Breast epithelium (tissue), 3 donors: ENCODE data around the gene METAP2.

ENCODE experiments used
- POLR2AphosphoS5 ChIP-seq, 3 donors: sonication (generic); formaldehyde crosslinking; IDR thresholded peaks; one replicate each; pipeline ENCODE4 v1.6.1; 2017; ENCODE audit warnings: antibody characterized with exemption in 3 of 3
- TF ChIP-seq, protein P1 (sequence below), 3 donors: fragments of 450-650 bp; IDR thresholded peaks; one replicate each; pipeline ENCODE4 v1.5.1; 2016 to 2017; ENCODE audit warnings: antibody characterized with exemption in 3 of 3, mild to moderate bottlenecking in 3 of 3, moderate library complexity in 3 of 3

DNA sequence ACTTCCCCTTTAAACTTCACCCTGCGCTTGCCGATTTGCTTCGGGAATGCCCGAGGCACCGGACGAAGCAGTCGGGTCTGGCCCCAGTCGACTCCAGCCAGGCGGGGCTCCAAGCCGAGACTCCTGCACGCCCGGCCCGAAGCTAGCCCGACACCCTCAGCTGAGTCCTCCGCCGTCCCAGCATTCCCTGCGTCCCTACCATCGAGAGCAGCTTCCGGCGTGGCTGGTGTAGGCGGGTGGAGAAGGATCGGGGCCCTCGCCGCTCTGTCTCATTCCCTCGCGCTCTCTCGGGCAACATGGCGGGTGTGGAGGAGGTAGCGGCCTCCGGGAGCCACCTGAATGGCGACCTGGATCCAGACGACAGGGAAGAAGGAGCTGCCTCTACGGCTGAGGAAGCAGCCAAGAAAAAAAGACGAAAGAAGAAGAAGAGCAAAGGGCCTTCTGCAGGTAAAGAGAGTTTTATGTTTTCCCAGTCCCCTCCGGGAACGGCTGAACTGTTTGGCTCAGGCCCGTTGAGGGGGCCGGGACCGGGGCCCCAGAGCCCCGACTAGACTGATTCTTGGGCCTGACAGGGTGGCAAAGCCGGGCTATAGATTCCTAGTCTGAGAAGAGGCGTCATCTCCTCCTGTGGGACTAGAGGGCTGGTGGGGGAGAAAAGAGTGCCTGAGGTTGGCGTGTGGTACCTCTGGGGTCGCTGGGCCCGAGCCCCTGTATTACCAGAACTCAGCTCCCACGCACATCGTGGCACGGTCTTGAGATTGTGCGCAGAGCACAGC, at the start of gene METAP2:
- TF ChIP-seq, protein P1, sequence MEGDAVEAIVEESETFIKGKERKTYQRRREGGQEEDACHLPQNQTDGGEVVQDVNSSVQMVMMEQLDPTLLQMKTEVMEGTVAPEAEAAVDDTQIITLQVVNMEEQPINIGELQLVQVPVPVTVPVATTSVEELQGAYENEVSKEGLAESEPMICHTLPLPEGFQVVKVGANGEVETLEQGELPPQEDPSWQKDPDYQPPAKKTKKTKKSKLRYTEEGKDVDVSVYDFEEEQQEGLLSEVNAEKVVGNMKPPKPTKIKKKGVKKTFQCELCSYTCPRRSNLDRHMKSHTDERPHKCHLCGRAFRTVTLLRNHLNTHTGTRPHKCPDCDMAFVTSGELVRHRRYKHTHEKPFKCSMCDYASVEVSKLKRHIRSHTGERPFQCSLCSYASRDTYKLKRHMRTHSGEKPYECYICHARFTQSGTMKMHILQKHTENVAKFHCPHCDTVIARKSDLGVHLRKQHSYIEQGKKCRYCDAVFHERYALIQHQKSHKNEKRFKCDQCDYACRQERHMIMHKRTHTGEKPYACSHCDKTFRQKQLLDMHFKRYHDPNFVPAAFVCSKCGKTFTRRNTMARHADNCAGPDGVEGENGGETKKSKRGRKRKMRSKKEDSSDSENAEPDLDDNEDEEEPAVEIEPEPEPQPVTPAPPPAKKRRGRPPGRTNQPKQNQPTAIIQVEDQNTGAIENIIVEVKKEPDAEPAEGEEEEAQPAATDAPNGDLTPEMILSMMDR (IDR thresholded peaks at IDR 0.05): no peak
- peak; percentile 92 to 94 (median 92) for TF ChIP-seq POLR2AphosphoS5 (IDR thresholded peaks at IDR 0.05)
